ENCODE data around the gene MOSMO. TPM values are rescaled to one million over a fixed set of nuclear protein-coding genes. Genes with fewer than 3 reads are reported as not detected.

MOSMO gene
- total and polyA plus RNA-seq, 2 of the 13 experiments (the other 11 are each of a cell fraction or from before 2014, with no cell fraction given) = 26.7 to 32.6 TPM

- TF ChIP-seq POGZ (CRISPR knock-in tag; IDR thresholded peaks at IDR 0.05) (0 out of 2 replicates have a peak, but pooled peaks have one; percentile 34), KLF6 (CRISPR knock-in tag; IDR thresholded peaks at IDR 0.05) (0 out of 2 replicates have a peak, but pooled peaks have one; percentile 22), PATZ1 (CRISPR knock-in tag; IDR thresholded peaks at IDR 0.05) (peak; percentile 43; the same call in 1 of the 2 replicates), ZNF784 (CRISPR knock-in tag; IDR thresholded peaks at IDR 0.05; ENCODE audit: borderline replicate concordance) (no peak), PHF20 (CRISPR knock-in tag; IDR thresholded peaks at IDR 0.05) (no peak; the same call in 1 of the 2 replicates), TARDBP (CRISPR knock-in tag; IDR thresholded peaks at IDR 0.05) (peak; percentile 50; the same call in 1 of the 2 replicates), TEAD3 (CRISPR knock-in tag; optimal IDR thresholded peaks at IDR 0.05; ENCODE audit: borderline replicate concordance) (peak; percentile 51), ZNF331 (CRISPR knock-in tag; IDR thresholded peaks at IDR 0.05) (peak; percentile 52), FOXA1 (IDR thresholded peaks at IDR 0.05) (no peak), FOXA1 (CRISPR knock-in tag; IDR thresholded peaks at IDR 0.05) (no peak), ZNF609 (CRISPR knock-in tag; IDR thresholded peaks at IDR 0.05; ENCODE audit: borderline replicate concordance) (no peak), BHLHE40 (IDR thresholded peaks at IDR 0.05; ENCODE audit: low read length) (peak; percentile 71; the same call in 1 of the 2 replicates), MLLT10 (CRISPR knock-in tag; IDR thresholded peaks at IDR 0.05) (no peak), ATF7-NPFF (CRISPR knock-in tag; IDR thresholded peaks at IDR 0.05; ENCODE audit: low read depth) (no peak), ZNF121 (CRISPR knock-in tag; IDR thresholded peaks at IDR 0.05) (peak; percentile 67), ZNF781 (CRISPR knock-in tag; IDR thresholded peaks at IDR 0.05; ENCODE audit: borderline replicate concordance, not compliant biosample characterization) (peak; percentile 71), CTCF (CRISPR knock-in tag; IDR thresholded peaks at IDR 0.05) (peak; percentile 95), NR2F1 (CRISPR knock-in tag; IDR thresholded peaks at IDR 0.05) (0 out of 4 replicates have a peak, but pooled peaks of 1 of the 2 experiments have one; percentile 23)
Observed at GRCh38 chr16:22098405-22099255, 90.7 kb downstream of the MOSMO start (continued).

Data from HepG2 (cell line).